GM21390 (cell line): ENCODE measurements around the gene SORBS1.

ENCODE experiments used
- ATAC-seq: cut with Tn5 transposase; IDR thresholded peaks from one replicate; pipeline ENCODE4 v1.9.1; 2021; ENCODE audit not compliant: unreplicated experiment

SORBS1 gene

GRCh38 chr10:95416270-95416669 lies 144.9 kb downstream of the SORBS1 start:
- no peak for ATAC-seq

- ATAC-seq = no peak
These were observed 145.5 kb downstream of the SORBS1 start for GRCh38 chr10:95415621-95416031.

- ATAC-seq = no peak
These were observed 146.2 kb downstream of the SORBS1 start for GRCh38 chr10:95414844-95415485.

- ATAC-seq = no peak
These were observed 146.9 kb downstream of the SORBS1 start for GRCh38 chr10:95414016-95414830.

- ATAC-seq = no peak
These were observed 147.6 kb downstream of the SORBS1 start for GRCh38 chr10:95413588-95413987.

DNA sequence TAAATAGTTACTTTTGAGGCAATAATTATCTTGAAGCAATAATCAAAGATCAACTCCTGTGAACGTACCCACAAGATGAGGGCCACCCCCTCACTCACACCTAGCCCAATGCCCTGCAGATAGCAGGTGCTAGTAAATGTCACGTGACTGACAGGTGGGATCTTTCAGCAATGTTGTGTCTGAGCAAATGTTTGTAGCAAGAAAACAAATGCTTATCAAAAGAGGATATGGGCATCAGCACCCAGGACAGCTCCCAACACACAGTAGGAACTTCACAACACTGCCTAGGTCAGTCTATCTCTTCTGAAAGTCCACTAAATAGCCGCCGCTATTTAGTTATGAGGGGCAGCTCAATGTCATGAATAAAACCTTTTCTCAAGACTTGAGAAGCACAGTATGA lies 149.5 kb downstream of the SORBS1 start:
- ATAC-seq = no peak

GRCh38 chr10:95408983-95409873 lies 151.9 kb downstream of the SORBS1 start:
- no peak for ATAC-seq

GRCh38 chr10:95408148-95408960 lies 152.8 kb downstream of the SORBS1 start:
- ATAC-seq = no peak

- no peak for ATAC-seq
These were observed 153.6 kb downstream of the SORBS1 start for GRCh38 chr10:95407546-95407945.

DNA sequence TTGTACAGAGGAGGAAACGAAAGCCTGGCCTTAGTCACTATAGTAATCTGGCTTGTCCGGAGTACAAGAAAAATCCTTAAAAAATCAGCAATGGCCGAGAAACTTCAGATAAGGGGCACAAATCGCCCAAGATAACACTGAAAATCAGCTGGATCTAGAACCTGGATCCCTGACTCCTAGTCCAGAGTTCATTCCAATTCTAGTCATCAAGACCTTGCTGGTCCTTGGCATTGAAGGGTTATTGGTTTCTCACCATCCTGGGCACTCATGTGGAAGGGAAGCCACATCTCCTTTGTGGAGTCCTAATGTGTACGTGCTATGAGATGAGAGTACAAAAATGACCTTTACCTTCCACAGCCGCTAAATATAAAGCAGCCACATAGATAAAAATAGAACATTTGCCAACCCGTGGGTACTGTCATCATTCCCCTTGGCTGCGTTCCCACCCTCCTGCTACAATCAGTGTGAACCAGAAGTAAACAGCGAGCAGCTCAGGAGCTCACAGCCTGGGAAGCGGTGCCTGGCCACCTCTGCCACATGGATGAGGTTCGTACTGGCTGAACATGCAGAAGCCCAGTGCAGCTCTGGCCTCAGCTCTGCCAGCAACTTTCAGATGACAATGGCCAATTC lies 154.4 kb downstream of the SORBS1 start:
- ATAC-seq = no peak

- ATAC-seq = no peak
These were observed 155.5 kb downstream of the SORBS1 start for GRCh38 chr10:95405655-95406054.

DNA sequence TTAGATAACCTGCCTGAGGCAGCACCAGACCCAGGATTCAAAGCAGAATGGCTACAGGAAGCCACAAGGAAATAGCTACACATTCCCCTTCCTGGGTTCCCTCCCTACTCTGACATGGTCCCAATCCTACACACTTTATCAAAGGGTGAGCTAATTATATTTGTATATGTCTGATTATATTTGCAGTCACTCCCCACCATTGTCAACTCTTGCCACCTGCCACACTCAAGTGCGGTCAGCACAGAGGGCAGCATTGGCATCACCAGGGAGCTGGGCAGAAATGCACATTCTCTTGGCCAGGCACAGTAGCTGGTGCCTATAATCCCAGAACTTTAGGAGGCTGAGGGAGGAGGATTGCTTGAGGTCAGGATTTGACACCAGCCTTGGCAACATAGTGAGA lies 156.3 kb downstream of the SORBS1 start:
- no peak for ATAC-seq

DNA sequence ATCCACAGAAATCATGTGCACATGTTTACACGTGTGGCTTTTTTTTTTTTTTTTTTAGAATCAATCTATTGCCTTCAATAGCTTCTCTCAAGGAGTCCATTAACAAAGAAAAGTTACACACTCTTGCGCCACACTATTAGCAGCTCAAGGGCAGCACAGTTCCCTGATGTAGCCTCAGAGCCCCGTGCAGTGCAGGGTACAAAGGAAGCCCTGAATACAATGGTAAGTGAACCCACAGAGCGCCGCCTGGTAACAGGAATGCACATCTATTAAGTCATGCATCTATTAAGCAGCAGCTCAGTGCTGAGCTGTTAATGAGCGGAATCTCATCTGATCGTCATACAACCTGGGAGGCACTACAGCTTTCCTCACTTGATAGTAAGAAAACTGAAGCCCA lies 156.7 kb downstream of the SORBS1 start:
- no peak for ATAC-seq

DNA sequence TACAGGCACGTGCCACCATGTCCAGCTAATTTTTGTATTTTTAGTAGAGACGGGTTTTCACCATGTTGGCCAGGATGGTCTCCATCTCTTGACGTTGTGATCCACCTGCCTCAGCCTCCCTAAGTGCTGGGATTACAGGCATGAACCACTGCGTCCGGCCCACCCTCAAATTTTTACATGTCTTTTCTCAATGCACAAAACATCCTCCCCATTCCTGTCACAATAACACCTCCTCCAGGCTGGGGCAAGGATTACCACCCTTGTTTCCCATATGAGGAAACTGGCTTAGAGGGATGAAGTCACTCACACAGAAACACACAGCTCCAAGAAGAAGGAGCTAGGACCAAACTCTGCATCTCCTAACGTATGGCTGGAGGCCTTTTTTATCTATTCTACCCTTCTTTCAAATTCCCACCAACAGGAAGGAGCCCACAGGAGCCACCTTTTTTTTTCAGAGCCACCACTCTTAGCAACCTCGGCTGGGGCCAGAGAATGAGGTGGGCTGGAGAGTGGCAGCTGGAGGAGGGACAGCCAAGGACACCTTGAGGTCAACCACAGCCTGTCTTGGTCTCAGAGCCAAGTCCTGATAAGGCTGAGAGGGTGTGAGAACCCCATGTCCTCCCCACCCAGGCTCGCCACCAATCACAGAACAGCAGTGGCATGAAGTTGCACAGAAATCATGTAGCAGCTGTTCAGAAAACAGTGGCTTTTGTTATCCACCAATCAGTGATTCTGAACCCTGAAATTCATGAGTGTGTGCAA lies 157.3 kb downstream of the SORBS1 start:
- no peak for ATAC-seq

DNA sequence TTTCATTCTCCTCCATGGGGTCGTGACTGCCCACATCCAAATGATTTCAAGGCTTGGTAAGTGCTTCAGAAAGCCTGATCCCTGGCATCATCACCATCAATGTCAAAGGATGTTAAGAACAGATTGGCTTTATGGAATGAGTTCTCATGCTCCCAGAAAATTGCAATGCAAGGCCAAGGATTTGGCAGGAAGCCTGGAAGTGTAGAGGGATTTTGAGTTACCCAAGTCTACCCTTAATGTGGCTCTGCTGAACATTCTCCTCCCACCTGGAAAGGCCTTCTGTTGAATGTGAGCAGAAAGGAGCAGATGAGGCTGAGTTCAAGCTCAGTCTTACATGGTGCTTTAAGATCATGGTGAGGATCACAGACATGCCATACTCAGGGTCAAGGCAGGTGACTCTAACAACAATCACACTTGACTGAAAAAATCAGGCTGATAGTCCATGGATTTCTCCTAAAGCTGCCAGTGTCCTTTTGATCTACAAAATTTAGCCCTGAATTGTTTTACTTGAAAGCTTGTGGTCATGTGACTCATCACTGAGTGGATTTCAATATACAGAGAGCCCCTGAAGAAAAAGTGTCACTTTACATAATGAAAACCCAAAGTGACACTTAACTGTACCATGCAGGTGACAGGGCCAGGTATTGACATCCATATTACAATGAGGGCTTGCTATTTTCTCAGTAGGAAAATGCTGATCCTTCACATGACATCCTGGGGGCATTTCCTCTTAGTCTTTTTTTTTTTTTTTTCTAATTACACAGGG lies 159.3 kb downstream of the SORBS1 start:
- no peak for ATAC-seq

DNA sequence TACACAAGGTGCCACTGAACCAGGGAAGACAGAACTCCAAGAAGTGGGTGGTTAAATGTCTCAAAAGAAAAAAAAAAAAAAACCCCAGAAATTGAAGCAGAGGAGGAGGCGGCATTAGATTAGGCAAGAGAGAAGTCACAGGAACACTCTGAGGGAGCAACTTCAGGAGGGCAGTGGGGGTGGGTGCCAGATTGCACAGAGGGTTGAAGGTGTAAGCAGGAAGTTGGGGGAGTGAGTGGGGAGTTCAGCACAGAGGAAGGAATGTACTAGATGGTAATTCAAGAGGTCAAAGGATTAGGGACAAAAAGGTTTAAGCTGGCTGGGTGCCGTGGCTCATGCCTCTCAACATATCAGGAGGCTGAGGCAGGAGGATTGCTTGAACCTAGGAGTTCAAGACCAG lies 160.4 kb downstream of the SORBS1 start:
- no peak for ATAC-seq

GRCh38 chr10:95399183-95399582 lies 162.0 kb downstream of the SORBS1 start:
- ATAC-seq = no peak

DNA sequence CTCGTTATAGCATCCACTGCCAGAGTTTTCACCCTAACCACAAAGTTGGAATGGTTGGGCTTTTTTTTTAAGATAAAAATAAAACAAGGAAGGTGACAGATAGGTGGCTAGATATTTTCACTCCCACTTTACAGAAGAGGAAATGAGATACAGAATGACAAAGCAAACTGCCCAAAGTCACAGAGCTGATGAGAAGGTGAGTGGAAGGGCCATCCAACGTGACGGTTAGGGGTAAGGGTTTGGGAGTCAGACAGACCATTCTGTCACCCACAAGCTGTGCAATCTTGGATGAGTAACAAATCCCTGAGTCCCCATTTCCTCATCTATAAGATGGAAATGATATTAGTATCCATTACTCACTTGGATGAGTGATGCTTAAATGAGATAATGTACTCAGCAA lies 163.4 kb downstream of the SORBS1 start:
- no peak for ATAC-seq

GRCh38 chr10:95395947-95396449 lies 165.2 kb downstream of the SORBS1 start:
- no peak for ATAC-seq
